Neural cell (in vitro differentiated cells): ENCODE data around the gene DAPP1. TPM values are rescaled to one million over a fixed set of nuclear protein-coding genes. Genes with fewer than 3 reads are reported as not detected.
"Not testable (repeated sequence)": the region's sequence is repeated elsewhere in the genome, so short reads cannot be mapped to it uniquely, and the experiment has no call there.

Source experiments
- H2AFZ ChIP-seq: fragments of 200-600, 300-800 bp; sonication (generic), shearing (Covaris generic); 2 replicates; pipeline ENCODE4 v1.6.0; 2014; ENCODE audit warnings: low read depth, mild to moderate bottlenecking, antibody characterized with exemption, low read length, moderate library complexity
- H3F3A ChIP-seq: fragments of 200-600 bp; shearing (Covaris generic); 2 replicates; pipeline ENCODE4 v1.6.1; 2016; ENCODE audit warnings: mild to moderate bottlenecking, moderate library complexity, mixed read lengths, antibody characterized with exemption, low read length; ENCODE audit not compliant: insufficient read depth, poor library complexity, severe bottlenecking
- H3K27ac ChIP-seq: fragments of 200-600, 300-800 bp; sonication (generic), shearing (Covaris generic); 2 replicates; pipeline ENCODE4 v1.5.1; 2014; ENCODE audit warnings: mild to moderate bottlenecking, low read length, moderate library complexity
- H3K27me3 ChIP-seq: fragments of 300-800, 200-600 bp; sonication (generic), shearing (Covaris generic); 2 replicates; pipeline ENCODE4 v1.6.0; 2014; ENCODE audit warnings: mild to moderate bottlenecking, low read depth, low read length, moderate library complexity; ENCODE audit not compliant: insufficient read depth
- H3K36me3 ChIP-seq: fragments of 300-800, 200-600 bp; sonication (generic), shearing (Covaris generic); 2 replicates; pipeline ENCODE4 v1.5.1; 2014; ENCODE audit warnings: mild to moderate bottlenecking, antibody characterized with exemption, low read length, moderate library complexity; ENCODE audit not compliant: insufficient read depth
- H3K4me2 ChIP-seq: fragments of 300-800, 200-600 bp; sonication (generic), shearing (Covaris generic); 2 replicates; pipeline ENCODE4 v1.6.0; 2014; ENCODE audit warnings: mild to moderate bottlenecking, low read length
- H3K4me3 ChIP-seq: fragments of 300-800, 200-600 bp; sonication (generic), shearing (Covaris generic); 2 replicates; pipeline ENCODE4 v1.5.1; 2014; ENCODE audit warnings: mild to moderate bottlenecking, low read length, moderate library complexity
- H3K79me2 ChIP-seq: fragments of 200-600 bp; shearing (Covaris generic); replicated peaks from 2 replicates; pipeline ENCODE4 v1.6.0; 2014; ENCODE audit warnings: mild to moderate bottlenecking, low read length, moderate library complexity; ENCODE audit not compliant: insufficient read depth
- H3K9ac ChIP-seq: fragments of 300-800, 200-600 bp; sonication (generic), shearing (Covaris generic); 2 replicates; pipeline ENCODE4 v1.6.1; 2016; ENCODE audit warnings: mild to moderate bottlenecking, low read length, mixed read lengths
- H3K9me2 ChIP-seq: fragments of 200-600 bp; shearing (Covaris generic); 2 replicates; pipeline ENCODE4 v1.6.1; 2016; ENCODE audit warnings: mild to moderate bottlenecking, low read length, mixed read lengths; ENCODE audit not compliant: insufficient read depth
- H3K9me3 ChIP-seq: fragments of 200-600, 300-800 bp; sonication (generic), shearing (Covaris generic); 2 replicates; pipeline ENCODE4 v1.6.1; 2016; ENCODE audit warnings: mild to moderate bottlenecking, mixed run types, low read length, moderate library complexity, mixed read lengths
- H4K20me1 ChIP-seq: fragments of 200-600 bp; shearing (Covaris generic); 2 replicates; pipeline ENCODE4 v1.6.1; 2016; ENCODE audit warnings: mild to moderate bottlenecking, mixed run types; ENCODE audit not compliant: insufficient read depth
- EP300 ChIP-seq: fragments of 450-650 bp; conservative IDR thresholded peaks from 2 replicates; pipeline ENCODE4 v1.6.1; 2014; ENCODE audit warnings: antibody characterized with exemption, mild to moderate bottlenecking, moderate library complexity; ENCODE audit not compliant: poor library complexity, severe bottlenecking
- EZH2 ChIP-seq: fragments of 200-600, 300-800 bp; shearing (Covaris generic), sonication (generic); IDR thresholded peaks from 2 replicates; pipeline ENCODE4 v1.6.1; 2014; ENCODE audit warnings: antibody characterized with exemption, low read length, borderline replicate concordance, mild to moderate bottlenecking; ENCODE audit not compliant: insufficient read depth, poor library complexity, severe bottlenecking
- MXI1 ChIP-seq: fragments of 450-650 bp; conservative IDR thresholded peaks from 2 replicates; pipeline ENCODE4 v1.6.1; 2014; ENCODE audit warnings: antibody characterized with exemption, mild to moderate bottlenecking; ENCODE audit not compliant: poor library complexity, severe bottlenecking
- POLR2AphosphoS5 ChIP-seq: IDR thresholded peaks from 2 replicates; pipeline ENCODE4 v1.6.1; 2012
- SMC3 ChIP-seq: fragments of 450-650 bp; conservative IDR thresholded peaks from 2 replicates; pipeline ENCODE4 v1.6.1; 2014; ENCODE audit warnings: antibody characterized with exemption, mild to moderate bottlenecking, moderate library complexity; ENCODE audit not compliant: poor library complexity
- TAF1 ChIP-seq: IDR thresholded peaks from 2 replicates; pipeline ENCODE4 v1.6.1; 2012; ENCODE audit warnings: low read depth
- polyA plus RNA-seq: library from polyadenylated mRNA; depleted of rRNA; stranded (reverse); fragments of >200 nt; gene quantifications from 2 replicates; pipeline ENCODE4 v1.2.3, GENCODE V29; 2014
- TF ChIP-seq, protein P1 (sequence below): IDR thresholded peaks from 2 replicates; pipeline ENCODE4 v1.6.1; 2012; ENCODE audit warnings: borderline replicate concordance
- TF ChIP-seq, protein P2 (sequence below): fragments of 450-650 bp; IDR thresholded peaks from 2 replicates; pipeline ENCODE4 v1.5.1; 2014; ENCODE audit warnings: antibody characterized with exemption, mild to moderate bottlenecking, moderate library complexity; ENCODE audit not compliant: poor library complexity, severe bottlenecking

The DAPP1 gene
- polyA plus RNA-seq, 1 donor from 2014 or later = not detected

DNA sequence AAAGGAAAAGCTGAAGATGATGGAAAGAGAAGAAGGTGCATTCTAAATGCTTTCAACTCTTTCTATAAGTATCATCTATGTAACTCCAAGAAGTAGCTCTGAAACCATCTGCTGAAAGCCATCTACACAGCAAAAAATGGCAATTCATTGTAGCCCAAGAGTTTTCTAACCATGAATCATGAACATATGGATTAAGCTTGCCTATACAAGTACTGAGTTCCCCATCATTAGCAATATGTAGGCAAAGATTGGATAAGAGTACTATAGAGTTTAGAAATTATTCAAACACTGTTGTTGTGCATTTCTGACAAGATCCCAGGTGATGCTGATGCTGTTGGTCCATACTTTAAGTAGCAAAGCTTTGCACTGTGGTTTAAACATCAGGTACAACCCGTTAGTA lies 11.2 kb downstream of the DAPP1 start:
- no peaks in the 10 kb centered on the region for H3K9me2 ChIP-seq
- no peaks in the 10 kb centered on the region for H3F3A ChIP-seq
- TF ChIP-seq SMC3 (no peak), TAF1 (no peak), EP300 (no peak), EZH2 (no peak), POLR2AphosphoS5 (no peak), MXI1 (no peak)
- TF ChIP-seq, protein P1, sequence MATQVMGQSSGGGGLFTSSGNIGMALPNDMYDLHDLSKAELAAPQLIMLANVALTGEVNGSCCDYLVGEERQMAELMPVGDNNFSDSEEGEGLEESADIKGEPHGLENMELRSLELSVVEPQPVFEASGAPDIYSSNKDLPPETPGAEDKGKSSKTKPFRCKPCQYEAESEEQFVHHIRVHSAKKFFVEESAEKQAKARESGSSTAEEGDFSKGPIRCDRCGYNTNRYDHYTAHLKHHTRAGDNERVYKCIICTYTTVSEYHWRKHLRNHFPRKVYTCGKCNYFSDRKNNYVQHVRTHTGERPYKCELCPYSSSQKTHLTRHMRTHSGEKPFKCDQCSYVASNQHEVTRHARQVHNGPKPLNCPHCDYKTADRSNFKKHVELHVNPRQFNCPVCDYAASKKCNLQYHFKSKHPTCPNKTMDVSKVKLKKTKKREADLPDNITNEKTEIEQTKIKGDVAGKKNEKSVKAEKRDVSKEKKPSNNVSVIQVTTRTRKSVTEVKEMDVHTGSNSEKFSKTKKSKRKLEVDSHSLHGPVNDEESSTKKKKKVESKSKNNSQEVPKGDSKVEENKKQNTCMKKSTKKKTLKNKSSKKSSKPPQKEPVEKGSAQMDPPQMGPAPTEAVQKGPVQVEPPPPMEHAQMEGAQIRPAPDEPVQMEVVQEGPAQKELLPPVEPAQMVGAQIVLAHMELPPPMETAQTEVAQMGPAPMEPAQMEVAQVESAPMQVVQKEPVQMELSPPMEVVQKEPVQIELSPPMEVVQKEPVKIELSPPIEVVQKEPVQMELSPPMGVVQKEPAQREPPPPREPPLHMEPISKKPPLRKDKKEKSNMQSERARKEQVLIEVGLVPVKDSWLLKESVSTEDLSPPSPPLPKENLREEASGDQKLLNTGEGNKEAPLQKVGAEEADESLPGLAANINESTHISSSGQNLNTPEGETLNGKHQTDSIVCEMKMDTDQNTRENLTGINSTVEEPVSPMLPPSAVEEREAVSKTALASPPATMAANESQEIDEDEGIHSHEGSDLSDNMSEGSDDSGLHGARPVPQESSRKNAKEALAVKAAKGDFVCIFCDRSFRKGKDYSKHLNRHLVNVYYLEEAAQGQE = no peak
- TF ChIP-seq, protein P2, sequence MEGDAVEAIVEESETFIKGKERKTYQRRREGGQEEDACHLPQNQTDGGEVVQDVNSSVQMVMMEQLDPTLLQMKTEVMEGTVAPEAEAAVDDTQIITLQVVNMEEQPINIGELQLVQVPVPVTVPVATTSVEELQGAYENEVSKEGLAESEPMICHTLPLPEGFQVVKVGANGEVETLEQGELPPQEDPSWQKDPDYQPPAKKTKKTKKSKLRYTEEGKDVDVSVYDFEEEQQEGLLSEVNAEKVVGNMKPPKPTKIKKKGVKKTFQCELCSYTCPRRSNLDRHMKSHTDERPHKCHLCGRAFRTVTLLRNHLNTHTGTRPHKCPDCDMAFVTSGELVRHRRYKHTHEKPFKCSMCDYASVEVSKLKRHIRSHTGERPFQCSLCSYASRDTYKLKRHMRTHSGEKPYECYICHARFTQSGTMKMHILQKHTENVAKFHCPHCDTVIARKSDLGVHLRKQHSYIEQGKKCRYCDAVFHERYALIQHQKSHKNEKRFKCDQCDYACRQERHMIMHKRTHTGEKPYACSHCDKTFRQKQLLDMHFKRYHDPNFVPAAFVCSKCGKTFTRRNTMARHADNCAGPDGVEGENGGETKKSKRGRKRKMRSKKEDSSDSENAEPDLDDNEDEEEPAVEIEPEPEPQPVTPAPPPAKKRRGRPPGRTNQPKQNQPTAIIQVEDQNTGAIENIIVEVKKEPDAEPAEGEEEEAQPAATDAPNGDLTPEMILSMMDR = no peak
- no peaks in the 10 kb centered on the region for H3K79me2 ChIP-seq
- no peak overlapping the region for H2AFZ ChIP-seq
- H3K9me3 ChIP-seq = no peaks in the 10 kb centered on the region
- no peak overlapping the region for H3K27ac ChIP-seq
- H3K36me3 ChIP-seq = no peaks in the 10 kb centered on the region
- no peak overlapping the region for H3K4me3 ChIP-seq
- H4K20me1 ChIP-seq = no peaks in the 10 kb centered on the region
- H3K4me2 ChIP-seq = no peak overlapping the region
- H3K27me3 ChIP-seq = no peaks in the 10 kb centered on the region
- H3K9ac ChIP-seq = no peak overlapping the region

DNA sequence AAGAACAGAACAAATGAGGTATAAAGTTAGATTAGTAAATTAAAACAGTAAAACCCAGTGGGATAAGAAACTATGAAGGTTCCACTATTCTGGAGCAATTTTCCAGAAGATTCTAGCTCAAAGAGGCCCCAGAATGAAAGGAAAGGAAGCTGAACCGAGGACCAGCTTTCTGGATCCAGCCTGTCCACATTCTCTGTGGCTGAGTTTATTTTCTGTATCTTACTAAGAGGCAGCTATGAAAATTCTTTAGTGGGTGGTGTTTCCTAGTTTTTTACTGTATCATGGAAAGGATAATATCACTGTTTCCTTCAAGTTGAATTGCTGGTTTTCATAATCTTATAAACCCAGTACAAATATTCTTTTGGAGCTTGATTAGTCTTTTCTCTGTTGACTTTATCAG lies 11.8 kb downstream of the DAPP1 start:
- Histone ChIP-seq H3K4me2 (no peak overlapping the region), H3K27me3 (no peaks in the 10 kb centered on the region), H4K20me1 (no peaks in the 10 kb centered on the region), H3K79me2 (no peaks in the 10 kb centered on the region), H3K27ac (no peak overlapping the region), H3K4me3 (no peak overlapping the region), H3K9ac (no peak overlapping the region), H3F3A (no peaks in the 10 kb centered on the region), H3K36me3 (no peaks in the 10 kb centered on the region), H3K9me2 (no peaks in the 10 kb centered on the region), H3K9me3 (no peaks in the 10 kb centered on the region), H2AFZ (no peak overlapping the region)
- TF ChIP-seq EZH2 (no peak), TAF1 (no peak), EP300 (no peak), MXI1 (no peak)

DNA sequence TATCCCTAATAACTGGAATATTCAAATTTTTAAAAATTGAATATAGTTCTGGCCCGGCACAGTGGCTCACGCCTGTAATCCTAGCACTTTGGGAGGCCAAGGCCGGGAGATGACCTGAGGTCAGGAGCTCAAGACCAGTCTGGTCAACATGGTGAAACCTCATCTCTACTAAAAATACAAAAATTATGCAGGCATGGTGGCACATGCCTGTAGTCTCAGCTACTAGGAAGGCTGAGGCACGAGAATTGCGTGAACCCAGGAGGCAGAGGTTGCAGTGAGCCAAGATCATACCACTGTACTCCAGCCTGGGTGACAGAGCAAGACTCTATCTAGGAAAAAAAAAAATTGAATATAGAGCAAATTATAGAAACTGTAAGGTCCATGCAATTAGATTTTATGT lies 13.4 kb downstream of the DAPP1 start:
- not testable (repeated sequence) for H3K36me3 ChIP-seq, H3K9ac ChIP-seq, H3K9me2 ChIP-seq, H3F3A ChIP-seq, H3K4me3 ChIP-seq, H2AFZ ChIP-seq, H3K79me2 ChIP-seq, H3K27ac ChIP-seq, H3K27me3 ChIP-seq, H3K4me2 ChIP-seq, H4K20me1 ChIP-seq, H3K9me3 ChIP-seq
